ENCODE data around the gene CSGALNACT2. TPM values are rescaled to one million over a fixed set of nuclear protein-coding genes. Genes with fewer than 3 reads are reported as not detected.
"Not testable (repeated sequence)": the region's sequence is repeated elsewhere in the genome, so short reads cannot be mapped to it uniquely, and the experiment has no call there.

CSGALNACT2 gene
- total RNA-seq, 2 donors from 2014 or later: 51.3 to 55.2 TPM

DNA sequence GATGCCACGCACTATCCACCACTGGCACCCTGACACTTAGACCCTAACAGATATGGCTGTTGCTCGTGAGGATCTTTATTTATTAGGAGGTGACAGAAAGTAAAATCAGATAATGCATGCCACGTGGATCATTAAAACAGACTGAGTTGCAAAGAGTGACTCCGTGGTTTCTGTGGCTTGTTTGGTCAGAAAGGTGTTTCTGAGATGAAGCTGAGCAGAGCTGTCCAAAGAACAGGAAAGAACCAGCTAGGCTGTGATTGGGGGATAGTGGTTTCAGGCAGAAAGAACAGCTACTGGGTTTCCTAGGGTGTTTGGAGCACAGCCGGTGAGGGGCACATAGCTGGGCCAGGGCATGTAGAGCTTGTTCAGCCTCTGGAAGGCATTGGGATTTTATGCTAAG is 34.4 kb downstream of the CSGALNACT2 start:
- Mint-ChIP-seq H3K36me3 (ENCODE audit: insufficient read depth in 2 of 2) (peaks cover 31 to 41% of the 10 kb centered on the region in 2 donors), H3K4me3 (no peak overlapping the region), H3K9me3 (no peaks in the 10 kb centered on the region), H3K4me1 (ENCODE audit: low read depth) (peaks cover 19% of the 10 kb centered on the region), H3K27me3 (ENCODE audit: low read depth) (no peaks in the 10 kb centered on the region), H3K27ac (peak overlapping the region; percentile 14)
- no peak for DNase-seq
- ATAC-seq (replicated peaks in 1 of 2): peak in 1 of 2 donors; percentile 33

DNA sequence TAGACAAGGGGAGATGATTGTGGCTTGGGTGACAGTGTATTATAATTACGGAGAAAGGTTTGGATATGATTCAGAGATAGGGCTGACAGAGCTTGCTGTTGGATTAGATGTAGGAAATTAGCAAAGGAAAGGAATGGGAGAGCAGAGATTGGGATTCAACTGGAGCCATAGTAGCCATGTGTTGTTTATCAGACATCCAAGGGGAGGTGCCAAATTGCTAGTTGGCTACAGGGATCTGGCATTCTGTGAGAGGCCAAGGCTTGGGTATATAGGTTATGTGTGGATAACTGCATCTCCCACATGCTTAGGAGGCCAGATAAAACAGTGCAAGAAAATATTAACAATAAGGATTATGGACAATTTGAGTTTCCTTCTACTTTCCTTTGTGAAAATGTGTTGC is 34.9 kb downstream of the CSGALNACT2 start:
- H3K27me3 Mint-ChIP-seq (ENCODE audit: low read depth): no peaks in the 10 kb centered on the region
- DNase-seq: no peak

DNA sequence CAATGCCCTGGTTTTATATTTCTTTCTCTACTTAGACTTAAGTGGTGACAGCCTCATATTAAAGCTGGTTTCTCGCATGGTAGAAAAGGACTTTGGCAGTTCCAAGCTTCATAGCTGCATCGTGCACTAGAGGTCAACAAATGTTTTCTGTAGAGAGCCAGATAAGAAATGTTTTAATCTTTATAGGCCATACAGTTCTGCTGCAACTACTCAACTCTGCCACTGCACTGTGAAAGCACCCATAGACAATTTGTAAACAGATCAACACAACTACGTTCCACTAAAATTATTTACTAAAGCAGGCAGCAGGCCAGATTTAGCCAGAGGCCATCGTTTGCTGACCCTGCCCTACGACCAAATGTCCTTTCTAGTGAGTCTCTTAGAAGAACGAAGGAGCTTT is 36.7 kb downstream of the CSGALNACT2 start:
- H3K4me3 Mint-ChIP-seq: no peak overlapping the region
- H3K27me3 Mint-ChIP-seq (ENCODE audit: low read depth): no peaks in the 10 kb centered on the region
- H3K4me1 Mint-ChIP-seq (ENCODE audit: low read depth): peaks cover 19% of the 10 kb centered on the region
- peaks cover 0 to 1% of the 10 kb centered on the region in 2 donors for H3K9me3 Mint-ChIP-seq
- ATAC-seq (replicated peaks in 1 of 2): no peak
- no peak overlapping the region for H3K27ac Mint-ChIP-seq
- H3K36me3 Mint-ChIP-seq (ENCODE audit: insufficient read depth in 2 of 2): peaks cover 38 to 50% of the 10 kb centered on the region in 2 donors
- DNase-seq: no peak

More for the DNA sequence above, 34.9 kb downstream of the CSGALNACT2 start:
- Mint-ChIP-seq H3K27ac (peak overlapping the region; percentile 14), H3K36me3 (ENCODE audit: insufficient read depth in 2 of 2) (peaks cover 34 to 43% of the 10 kb centered on the region in 2 donors), H3K4me3 (no peak overlapping the region), H3K9me3 (no peaks in the 10 kb centered on the region), H3K4me1 (ENCODE audit: low read depth) (peaks cover 19% of the 10 kb centered on the region)
- no peak for ATAC-seq (replicated peaks in 1 of 2)

DNA sequence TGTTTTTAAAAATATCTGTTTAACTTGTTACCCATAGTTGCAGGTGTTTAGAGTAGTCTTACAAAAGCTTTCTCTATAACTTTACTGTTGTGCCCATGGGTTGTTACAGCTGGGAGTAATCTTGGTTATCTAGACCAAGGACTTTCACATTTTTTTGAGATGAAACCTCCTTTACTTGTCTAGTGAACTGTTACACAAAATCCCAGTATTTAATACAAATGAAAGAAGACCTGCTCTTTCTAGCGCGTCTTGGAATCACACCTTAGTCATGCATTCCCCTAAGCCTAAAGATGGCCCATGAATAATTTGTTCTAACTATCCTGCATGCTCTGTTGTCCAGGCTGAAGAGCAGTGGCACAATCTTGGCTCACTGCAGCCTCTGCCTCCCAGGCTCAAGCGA is 38.0 kb downstream of the CSGALNACT2 start:
- Mint-ChIP-seq H3K27ac (no peak overlapping the region), H3K4me3 (no peak overlapping the region), H3K9me3 (peaks cover 0 to 1% of the 10 kb centered on the region in 2 donors), H3K36me3 (ENCODE audit: insufficient read depth in 2 of 2) (peaks cover 37 to 51% of the 10 kb centered on the region in 2 donors), H3K4me1 (ENCODE audit: low read depth) (peaks cover 14% of the 10 kb centered on the region), H3K27me3 (ENCODE audit: low read depth) (no peaks in the 10 kb centered on the region)
- DNase-seq (no peak), ATAC-seq (replicated peaks in 1 of 2) (no peak)

DNA sequence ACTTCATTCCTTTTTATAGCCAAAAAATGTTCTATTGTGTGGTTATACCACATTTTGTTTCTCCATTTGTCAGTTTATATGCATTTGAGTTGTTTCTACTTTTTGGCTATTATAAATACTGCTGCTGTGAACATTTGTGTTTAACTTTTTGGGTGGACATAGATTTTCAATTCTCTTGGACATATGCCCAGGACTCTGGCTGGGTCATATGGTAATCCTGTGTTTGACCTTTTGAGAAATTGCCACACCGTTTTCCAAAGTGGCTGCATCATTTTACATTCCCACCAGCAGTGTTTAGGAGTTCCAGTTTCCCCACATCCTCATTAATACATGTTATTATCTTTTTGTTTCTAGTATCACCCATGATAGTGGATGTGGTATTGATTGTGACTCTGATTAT is 39.4 kb downstream of the CSGALNACT2 start:
- DNase-seq (no peak), ATAC-seq (replicated peaks in 1 of 2) (no peak)
- Mint-ChIP-seq H3K27ac (no peak overlapping the region), H3K4me3 (no peak overlapping the region), H3K27me3 (ENCODE audit: low read depth) (no peaks in the 10 kb centered on the region), H3K4me1 (ENCODE audit: low read depth) (peaks cover 4% of the 10 kb centered on the region), H3K36me3 (ENCODE audit: insufficient read depth in 2 of 2) (peaks cover 39 to 55% of the 10 kb centered on the region in 2 donors), H3K9me3 (peaks cover 0 to 1% of the 10 kb centered on the region in 2 donors)

GRCh38 chr10:43181146-43181545 is 42.9 kb downstream of the CSGALNACT2 start:
- no peak overlapping the region for H3K4me3 Mint-ChIP-seq
- no peak for DNase-seq

GRCh38 chr10:43183764-43184163 is 45.5 kb downstream of the CSGALNACT2 start:
- Mint-ChIP-seq H3K36me3 (ENCODE audit: insufficient read depth in 2 of 2) (peaks cover 25 to 51% of the 10 kb centered on the region in 2 donors), H3K27ac (peak overlapping the region; percentile 24)
- H3K4me3 Mint-ChIP-seq; H3K27me3 Mint-ChIP-seq (ENCODE audit: low read depth); H3K4me1 Mint-ChIP-seq (ENCODE audit: low read depth); ATAC-seq (replicated peaks in 1 of 2); DNase-seq; H3K9me3 Mint-ChIP-seq: not testable (repeated sequence)

More at GRCh38 chr10:43181146-43181545, 42.9 kb downstream of the CSGALNACT2 start:
- no peak overlapping the region for H3K27ac Mint-ChIP-seq
- peaks cover 34 to 56% of the 10 kb centered on the region in 2 donors for H3K36me3 Mint-ChIP-seq (ENCODE audit: insufficient read depth in 2 of 2)
- H3K27me3 Mint-ChIP-seq (ENCODE audit: low read depth): no peaks in the 10 kb centered on the region
- no peaks in the 10 kb centered on the region for H3K4me1 Mint-ChIP-seq (ENCODE audit: low read depth)
- no peak for ATAC-seq (replicated peaks in 1 of 2)
- peaks cover 0 to 1% of the 10 kb centered on the region in 2 donors for H3K9me3 Mint-ChIP-seq

DNA sequence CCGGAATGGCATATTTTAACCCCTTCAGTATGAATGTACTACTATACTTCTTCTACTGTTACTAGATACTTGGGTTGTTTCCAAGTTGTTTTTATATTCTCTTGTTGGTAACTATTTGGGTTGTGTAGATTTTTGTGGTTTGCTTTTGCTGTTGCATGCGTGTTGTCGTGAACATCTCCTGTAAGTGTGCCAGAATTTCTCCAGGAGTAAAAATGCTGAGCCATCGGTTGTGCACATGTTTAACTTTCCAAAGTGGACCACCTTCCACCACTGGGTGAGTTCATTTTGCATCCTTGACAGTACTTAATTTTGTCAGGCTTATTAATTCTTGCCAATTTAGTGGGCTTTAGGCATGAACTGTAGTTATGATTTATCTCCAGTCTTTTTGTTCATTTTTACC is 47.9 kb downstream of the CSGALNACT2 start:
- Mint-ChIP-seq H3K27ac (no peak overlapping the region), H3K4me1 (ENCODE audit: low read depth) (no peaks in the 10 kb centered on the region), H3K36me3 (ENCODE audit: insufficient read depth in 2 of 2) (peaks cover 17 to 34% of the 10 kb centered on the region in 2 donors), H3K27me3 (ENCODE audit: low read depth) (no peaks in the 10 kb centered on the region), H3K9me3 (no peaks in the 10 kb centered on the region), H3K4me3 (no peak overlapping the region)
- DNase-seq (no peak), ATAC-seq (replicated peaks in 1 of 2) (no peak)

- Mint-ChIP-seq H3K4me3 (no peak overlapping the region), H3K27me3 (ENCODE audit: low read depth) (no peaks in the 10 kb centered on the region), H3K9me3 (no peaks in the 10 kb centered on the region), H3K36me3 (ENCODE audit: insufficient read depth in 2 of 2) (peaks cover 15 to 29% of the 10 kb centered on the region in 2 donors), H3K4me1 (ENCODE audit: low read depth) (peaks cover 3% of the 10 kb centered on the region), H3K27ac (no peak overlapping the region)
- no peak for DNase-seq
- ATAC-seq (replicated peaks in 1 of 2): no peak
Observed at GRCh38 chr10:43187213-43187612, 49.0 kb downstream of the CSGALNACT2 start.

DNA sequence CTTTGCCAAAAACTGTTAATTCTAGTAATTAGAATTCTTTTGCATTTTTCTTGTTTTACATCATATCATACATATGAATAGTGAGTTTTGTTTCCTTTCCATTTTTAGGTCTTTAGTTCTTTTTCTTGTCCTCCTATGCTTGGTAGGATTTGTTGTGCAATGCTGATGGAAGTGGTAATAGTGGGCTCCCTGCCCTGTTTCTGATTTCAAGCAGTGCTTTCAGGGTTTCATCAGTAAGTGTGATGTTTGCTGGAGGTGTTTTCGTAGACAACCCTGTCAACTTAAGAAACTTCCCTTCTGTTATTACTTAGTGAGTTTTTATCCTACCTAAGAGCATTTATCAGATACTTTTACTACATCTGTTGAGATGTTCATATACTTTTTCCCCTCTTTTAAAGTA is 50.5 kb downstream of the CSGALNACT2 start:
- DNase-seq (no peak), ATAC-seq (replicated peaks in 1 of 2) (no peak)
- peak overlapping the region; percentile 70 for H3K27ac Mint-ChIP-seq
- H3K4me3 Mint-ChIP-seq: no peak overlapping the region
- peaks cover 4% of the 10 kb centered on the region for H3K4me1 Mint-ChIP-seq (ENCODE audit: low read depth)
- H3K9me3 Mint-ChIP-seq: no peaks in the 10 kb centered on the region
- no peaks in the 10 kb centered on the region for H3K27me3 Mint-ChIP-seq (ENCODE audit: low read depth)
- peaks cover 7 to 20% of the 10 kb centered on the region in 2 donors for H3K36me3 Mint-ChIP-seq (ENCODE audit: insufficient read depth in 2 of 2)

- Mint-ChIP-seq H3K27ac (no peak overlapping the region), H3K9me3 (no peaks in the 10 kb centered on the region), H3K4me3 (no peak overlapping the region), H3K4me1 (ENCODE audit: low read depth) (peaks cover 4% of the 10 kb centered on the region), H3K36me3 (ENCODE audit: insufficient read depth in 2 of 2) (peaks cover 6 to 16% of the 10 kb centered on the region in 2 donors), H3K27me3 (ENCODE audit: low read depth) (no peaks in the 10 kb centered on the region)
- ATAC-seq (replicated peaks in 1 of 2) (no peak), DNase-seq (no peak)
Observed at GRCh38 chr10:43190289-43190688, 52.0 kb downstream of the CSGALNACT2 start.

GRCh38 chr10:43190775-43191174 is 52.5 kb downstream of the CSGALNACT2 start:
- no peaks in the 10 kb centered on the region for H3K9me3 Mint-ChIP-seq
- peaks cover 6 to 13% of the 10 kb centered on the region in 2 donors for H3K36me3 Mint-ChIP-seq (ENCODE audit: insufficient read depth in 2 of 2)
- peaks cover 4% of the 10 kb centered on the region for H3K4me1 Mint-ChIP-seq (ENCODE audit: low read depth)

GRCh38 chr10:43192884-43193283 is 54.6 kb downstream of the CSGALNACT2 start:
- Mint-ChIP-seq H3K27ac (no peak overlapping the region), H3K4me1 (ENCODE audit: low read depth) (peaks cover 4% of the 10 kb centered on the region), H3K27me3 (ENCODE audit: low read depth) (no peaks in the 10 kb centered on the region), H3K4me3 (no peak overlapping the region), H3K9me3 (no peaks in the 10 kb centered on the region), H3K36me3 (ENCODE audit: insufficient read depth in 2 of 2) (peaks cover 0 to 3% of the 10 kb centered on the region in 2 donors)
- ATAC-seq (replicated peaks in 1 of 2) (no peak), DNase-seq (no peak)

More at GRCh38 chr10:43190775-43191174, 52.5 kb downstream of the CSGALNACT2 start:
- ATAC-seq (replicated peaks in 1 of 2) (no peak), DNase-seq (no peak)
- Mint-ChIP-seq H3K27ac (no peak overlapping the region), H3K4me3 (no peak overlapping the region), H3K27me3 (ENCODE audit: low read depth) (no peaks in the 10 kb centered on the region)

DNA sequence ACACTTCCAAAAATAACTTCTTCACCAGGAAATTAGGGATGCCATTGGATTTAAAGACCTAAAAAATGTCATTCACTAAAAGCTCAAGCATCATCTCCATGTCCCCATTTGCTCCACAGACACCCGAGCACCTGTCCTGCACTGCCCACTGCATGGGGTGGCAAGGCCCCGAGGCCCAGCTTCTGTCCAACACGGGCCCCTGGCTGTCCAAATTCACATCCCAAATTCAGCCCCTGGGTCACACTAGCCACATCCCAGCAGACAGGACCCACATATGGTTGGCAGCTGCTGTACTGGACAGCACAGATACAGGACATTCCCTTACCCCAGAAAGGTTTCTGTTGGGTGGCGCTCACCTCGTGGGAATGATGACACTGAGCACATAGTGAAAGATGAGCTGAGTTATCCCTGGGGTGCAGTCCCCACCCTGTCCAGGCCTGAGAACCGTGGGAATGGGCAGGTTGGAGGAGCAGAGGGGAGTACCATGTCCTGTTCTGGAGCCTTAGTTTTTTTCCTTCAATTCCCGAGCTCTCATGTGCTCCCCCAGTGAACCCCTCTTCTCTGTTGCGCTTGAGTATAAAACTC is 55.3 kb downstream of the CSGALNACT2 start:
- Mint-ChIP-seq H3K9me3 (no peaks in the 10 kb centered on the region), H3K4me1 (ENCODE audit: low read depth) (peaks cover 4% of the 10 kb centered on the region), H3K27me3 (ENCODE audit: low read depth) (no peaks in the 10 kb centered on the region), H3K27ac (no peak overlapping the region), H3K4me3 (no peak overlapping the region), H3K36me3 (ENCODE audit: insufficient read depth in 2 of 2) (peaks cover 0 to under 1% of the 10 kb centered on the region in 2 donors)
- DNase-seq (no peak), ATAC-seq (replicated peaks in 1 of 2) (no peak)
